H1 (cell line): ENCODE measurements around the gene SPATA6L. TPM values are rescaled to one million over a fixed set of nuclear protein-coding genes. Genes with fewer than 3 reads are reported as not detected.

Experiments used
- CTCF ChIA-PET: fragments of 300-600 bp; sonication (Branson Sonifier 250); formaldehyde crosslinking; loops from one replicate; lab custom pipeline; 2021; ENCODE audit not compliant: partially characterized antibody; lab: Charles Lee
- POLR2A ChIA-PET: fragments of 300-600 bp; sonication (Branson Sonifier 250); formaldehyde crosslinking; loops from one replicate; lab custom pipeline; 2021; ENCODE audit warnings: inconsistent platforms; ENCODE audit not compliant: partially characterized antibody; lab: Charles Lee
- DNase-seq, 2 experiments: peaks; one replicate each; pipeline versions ENCODE4 v3.0.0 to v3.0.0-alpha.2; 2010 to 2022; ENCODE audit warnings: low spot score in 2 of 2, low read depth in 1 of 2, mixed read lengths in 1 of 2
- FAIRE-seq: peaks from 2 replicates; lab custom pipeline; 2011; peaks lifted over from hg19 to GRCh38; lab: Jason Lieb, UNC
- H2AFZ ChIP-seq: 2 replicates; pipeline ENCODE4 v1.8.1; 2012; ENCODE audit warnings: low read length, inconsistent platforms
- H2AK5ac ChIP-seq: 2 replicates; pipeline ENCODE4 v1.6.1; 2013; ENCODE audit warnings: low read depth, low read length
- H2BK120ac ChIP-seq: replicated peaks from 2 replicates; pipeline ENCODE3; 2013; ENCODE audit warnings: low read depth, low read length, inconsistent platforms
- H2BK12ac ChIP-seq: 2 replicates; pipeline ENCODE4 v1.6.1; 2013; ENCODE audit warnings: low read depth, low read length
- H2BK15ac ChIP-seq: 2 replicates; pipeline ENCODE4 v1.6.1; 2013; ENCODE audit warnings: low read length
- H2BK20ac ChIP-seq: 2 replicates; pipeline ENCODE4 v1.6.1; 2013; ENCODE audit warnings: low read length
- H2BK5ac ChIP-seq: 2 replicates; pipeline ENCODE4 v1.6.1; 2013; ENCODE audit warnings: low read depth, low read length
- H3K14ac ChIP-seq: 2 replicates; pipeline ENCODE4 v1.6.1; 2013; ENCODE audit warnings: inconsistent platforms; ENCODE audit not compliant: insufficient read length
- H3K18ac ChIP-seq: 2 replicates; pipeline ENCODE4 v1.6.1; 2013; ENCODE audit warnings: low read length; ENCODE audit errors: extremely low read depth
- H3K23ac ChIP-seq: 2 replicates; pipeline ENCODE4 v1.6.1; 2013; ENCODE audit warnings: inconsistent platforms; ENCODE audit not compliant: insufficient read length
- H3K23me2 ChIP-seq: 2 replicates; pipeline ENCODE4 v1.6.1; 2013; ENCODE audit warnings: low read depth, low read length
- H3K27ac ChIP-seq: 2 replicates; pipeline ENCODE4 v1.6.1; 2011; ENCODE audit warnings: low read depth, low read length, inconsistent platforms
- H3K27me3 ChIP-seq, 4 experiments: replicated peaks in 1 of 4; 1 replicate in 1 of 4; 2 replicates in 3 of 4; pipeline versions ENCODE4 v1.6.1 to v1.8.1; 2011 to 2013; ENCODE audit warnings: low read length in 3 of 4, mild to moderate bottlenecking in 3 of 4, inconsistent platforms in 2 of 4, mixed read lengths in 2 of 4, moderate library complexity in 1 of 4; ENCODE audit not compliant: control insufficient read depth in 3 of 4, insufficient read depth in 3 of 4; ENCODE audit errors: extremely low read depth in 1 of 4
- H3K36me3 ChIP-seq, 4 experiments: 2 replicates each; pipeline versions ENCODE4 v1.6.1 to v1.8.1; 2011 to 2013; ENCODE audit warnings: mild to moderate bottlenecking in 4 of 4, low read length in 3 of 4, moderate library complexity in 2 of 4, control low read depth in 1 of 4, inconsistent platforms in 1 of 4; ENCODE audit not compliant: insufficient read depth in 4 of 4, control insufficient read depth in 2 of 4
- H3K4ac ChIP-seq: replicated peaks from 2 replicates; pipeline ENCODE3; 2013; ENCODE audit warnings: low read length, low read depth, mixed read lengths, inconsistent platforms; ENCODE audit not compliant: insufficient read length
- H3K4me1 ChIP-seq, 4 experiments: replicated peaks in 1 of 4; 1 replicate in 1 of 4; 2 replicates in 3 of 4; pipeline versions ENCODE4 v1.6.1 to v1.8.1; 2011 to 2013; ENCODE audit warnings: low read length in 3 of 4, inconsistent platforms in 2 of 4, mixed read lengths in 1 of 4; ENCODE audit not compliant: insufficient read depth in 4 of 4, control insufficient read depth in 3 of 4
- H3K4me2 ChIP-seq, 2 experiments: 2 replicates each; pipeline versions ENCODE4 v1.6.1 to v1.8.1; 2011 to 2013; ENCODE audit warnings: low read depth in 2 of 2, low read length in 2 of 2, control low read depth in 1 of 2, inconsistent platforms in 1 of 2, mild to moderate bottlenecking in 1 of 2; ENCODE audit not compliant: insufficient read depth in 1 of 2
- H3K4me3 ChIP-seq, 4 experiments: fragments of 200-600, 300-600 bp in 1 of 4; sonication (generic), shearing (Covaris generic), sonication (Bioruptor Twin) in 1 of 4; 2 replicates each; pipeline versions ENCODE4 v1.5.1 to v1.8.1; 2011 to 2016; ENCODE audit warnings: low read length in 4 of 4, low read depth in 3 of 4, control low read depth in 2 of 4, inconsistent platforms in 2 of 4, mild to moderate bottlenecking in 2 of 4, mixed read lengths in 1 of 4, moderate library complexity in 1 of 4; ENCODE audit not compliant: insufficient read depth in 2 of 4; ENCODE audit errors: extremely low read depth in 1 of 4
- H3K56ac ChIP-seq: replicated peaks from 2 replicates; pipeline ENCODE3; 2013; ENCODE audit warnings: low read depth, mild to moderate bottlenecking, mixed read lengths, low read length, inconsistent platforms; ENCODE audit not compliant: insufficient read length
- H3K79me1 ChIP-seq: 2 replicates; pipeline ENCODE4 v1.6.1; 2013; ENCODE audit warnings: low read depth, low read length, control low read depth
- H3K79me2 ChIP-seq, 2 experiments: 2 replicates each; pipeline versions ENCODE4 v1.6.1 to v1.8.1; 2012 to 2013; ENCODE audit warnings: low read length in 2 of 2, mild to moderate bottlenecking in 2 of 2, inconsistent platforms in 1 of 2; ENCODE audit not compliant: insufficient read depth in 2 of 2, control insufficient read depth in 1 of 2
- H3K9ac ChIP-seq, 4 experiments: replicated peaks in 1 of 4; 1 replicate in 1 of 4; 2 replicates in 3 of 4; pipeline versions ENCODE4 v1.6.1 to v1.8.1; 2011 to 2013; ENCODE audit warnings: low read depth in 3 of 4, low read length in 3 of 4, control low read depth in 2 of 4, mild to moderate bottlenecking in 2 of 4, moderate library complexity in 2 of 4, inconsistent platforms in 1 of 4; ENCODE audit errors: extremely low read depth in 1 of 4
- H3K9me3 ChIP-seq, 2 experiments: 2 replicates each; pipeline versions ENCODE4 v1.6.1 to v1.8.1; 2012 to 2013; ENCODE audit warnings: mild to moderate bottlenecking in 2 of 2, moderate library complexity in 2 of 2, control low read depth in 1 of 2, inconsistent platforms in 1 of 2, low read depth in 1 of 2, low read length in 1 of 2, mixed read lengths in 1 of 2; ENCODE audit not compliant: insufficient read depth in 2 of 2
- H4K20me1 ChIP-seq, 2 experiments: replicated peaks in 1 of 2; 2 replicates each; pipeline versions ENCODE3 to v1.8.1; 2011 to 2013; ENCODE audit warnings: inconsistent platforms in 2 of 2, low read length in 2 of 2, mild to moderate bottlenecking in 1 of 2; ENCODE audit not compliant: insufficient read depth in 2 of 2, control insufficient read depth in 1 of 2
- H4K5ac ChIP-seq: 2 replicates; pipeline ENCODE4 v1.6.1; 2013; ENCODE audit warnings: low read length, low read depth, mixed read lengths, inconsistent platforms; ENCODE audit not compliant: insufficient read length
- H4K8ac ChIP-seq: 2 replicates; pipeline ENCODE4 v1.8.0; 2013; ENCODE audit warnings: mild to moderate bottlenecking, moderate library complexity, low read length, inconsistent platforms; ENCODE audit not compliant: insufficient read depth; ENCODE audit errors: extremely low read depth
- H4K91ac ChIP-seq: replicated peaks from 2 replicates; pipeline ENCODE3; 2013; ENCODE audit warnings: low read length, mixed read lengths, inconsistent platforms; ENCODE audit not compliant: insufficient read length
- ASH2L ChIP-seq: fragments of 200-600, 300-600 bp; sonication (generic); IDR thresholded peaks from one replicate; pipeline ENCODE4 v1.7.1; 2017; ENCODE audit warnings: low read length
- JUN ChIP-seq: IDR thresholded peaks from 2 replicates; pipeline ENCODE4 v1.6.1; 2011; ENCODE audit warnings: low read depth, mild to moderate bottlenecking, improper control_type of control experiment, low read length
- KDM1A ChIP-seq: fragments of 200-600, 300-600 bp; sonication (generic); IDR thresholded peaks from 2 replicates; pipeline ENCODE4 v1.7.1; 2016; ENCODE audit warnings: mild to moderate bottlenecking, low read length, borderline replicate concordance
- KDM5A ChIP-seq: fragments of 200-600 bp; IDR thresholded peaks from 2 replicates; pipeline ENCODE4 v1.7.1; 2012; ENCODE audit warnings: mild to moderate bottlenecking, low read length, inconsistent platforms, mixed read lengths
- SIRT6 ChIP-seq: IDR thresholded peaks from one replicate; pipeline ENCODE4 v1.7.1; 2012; ENCODE audit warnings: low read length, inconsistent platforms
- SP2 ChIP-seq: IDR thresholded peaks from 2 replicates; pipeline ENCODE4 v1.6.1; 2012; ENCODE audit warnings: mild to moderate bottlenecking, low read length, inconsistent platforms
- polyA plus RNA-seq, 7 experiments: library from polyadenylated mRNA; depleted of rRNA in 3 of 7; stranded (reverse) in 5 of 7; unstranded in 2 of 7; fragments of >200 nt in 5 of 7; fragments of 200-250 nt in 2 of 7; gene quantifications; 1 replicate in 5 of 7; 2 replicates in 1 of 7; 4 replicates in 1 of 7; pipeline versions ENCODE4 v1.2.1 to v1.2.3, GENCODE V29; 2011 to 2013; ENCODE audit warnings: missing spikeins in 2 of 7, mixed read lengths in 2 of 7
- total RNA-seq: library from RNA; stranded (reverse); fragmentation: NEBNext Ultra II Directional; extraction: Animal tissue kit (Norgen Biotek cat#: 25700); gene quantifications from 2 replicates; pipeline ENCODE4 v1.2.1, GENCODE V29; 2021

SPATA6L gene
- total and polyA plus RNA-seq, 2 of the 8 experiments (the other 6 are each of a cell fraction or from before 2014, with no cell fraction given): 0.57 to 1.1 TPM

DNA sequence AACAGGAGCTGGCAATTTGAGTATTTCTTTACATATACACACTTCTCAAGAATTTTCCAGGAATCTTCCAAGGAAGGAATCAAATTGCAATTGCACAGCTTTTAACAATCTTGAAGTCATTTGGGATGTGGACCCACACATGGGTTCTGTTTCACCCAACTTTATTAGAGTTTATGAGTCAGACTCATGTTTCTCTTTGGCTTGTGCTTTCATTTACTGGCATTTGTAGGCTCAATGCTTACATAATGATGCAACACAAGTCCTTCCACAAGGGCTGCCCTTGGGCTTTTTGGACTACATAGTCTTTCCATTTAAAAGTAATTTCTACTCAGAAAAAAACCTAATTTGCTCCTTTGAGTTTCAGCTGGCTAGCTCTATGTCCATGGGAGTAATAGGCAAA is 8.5 kb upstream of the SPATA6L start:
- no peak overlapping the region for H3K27ac ChIP-seq
- no peaks in the 10 kb centered on the region for H3K36me3 ChIP-seq
- no peak overlapping the region for H3K18ac ChIP-seq
- POLR2A ChIA-PET: no interaction called here
- H3K79me2 ChIP-seq: 0 out of 4 replicates have a peak, but pooled peaks cover 0 to under 1% of the 10 kb centered on the region in 2 experiments
- CTCF ChIA-PET: interaction anchor here (1.3 to 2.9 kb wide), 2 partner anchors 9 to 24 kb away, joined by 3 to 13 read pairs; partner anchors contain the start of gene SPATA6L
- no peaks in the 10 kb centered on the region for H4K20me1 ChIP-seq
- no peak overlapping the region for H3K14ac ChIP-seq
- no peak overlapping the region for H2BK12ac ChIP-seq
- no peak for TF ChIP-seq ASH2L
- no peak for TF ChIP-seq JUN
- no peak for TF ChIP-seq KDM1A
- TF ChIP-seq SIRT6: no peak
- TF ChIP-seq SP2: no peak
- TF ChIP-seq KDM5A: no peak
- no peak overlapping the region for H3K9ac ChIP-seq
- no peak overlapping the region for H2AFZ ChIP-seq
- H3K23ac ChIP-seq: no peak overlapping the region
- FAIRE-seq (no peak), DNase-seq (no peak)
- H2AK5ac ChIP-seq: no peak overlapping the region
- H4K8ac ChIP-seq: no peak overlapping the region
- no peak overlapping the region for H2BK5ac ChIP-seq
- no peaks in the 10 kb centered on the region for H3K9me3 ChIP-seq
- no peak overlapping the region for H2BK120ac ChIP-seq
- H3K4ac ChIP-seq: no peak overlapping the region
- no peaks in the 10 kb centered on the region for H3K27me3 ChIP-seq
- no peaks in the 10 kb centered on the region for H3K79me1 ChIP-seq
- H4K5ac ChIP-seq: no peak overlapping the region
- H3K4me3 ChIP-seq: no peak overlapping the region
- H2BK15ac ChIP-seq: no peak overlapping the region
- H3K56ac ChIP-seq: no peak overlapping the region
- H3K4me2 ChIP-seq: no peak overlapping the region
- H3K23me2 ChIP-seq: peaks cover 1% of the 10 kb centered on the region; the same call in 1 of the 2 replicates
- H3K4me1 ChIP-seq: peaks cover 0 to 4% (median 0%) of the 10 kb centered on the region in 4 experiments; a peak in 4 of 7 replicates
- no peak overlapping the region for H4K91ac ChIP-seq
- no peak overlapping the region for H2BK20ac ChIP-seq
